GM18511 (cell line): ENCODE data around the gene TSPAN32.

Experiments
- ATAC-seq: cut with Tn5 transposase; IDR thresholded peaks from one replicate; pipeline ENCODE4 v1.9.1; 2021; ENCODE audit warnings: mild to moderate bottlenecking, moderate library complexity; ENCODE audit not compliant: unreplicated experiment

TSPAN32 gene

GRCh38 chr11:2301631-2302305, at the start of gene TSPAN32, which contains the start of gene C11orf21:
TSPAN32 (plus strand) TSS chr11:2302013; CDS start chr11:2302150, 137 bp downstream.
C11orf21 (minus strand) TSS chr11:2301918; CDS start chr11:2301808, 110 bp downstream.
- ATAC-seq: no peak

GRCh38 chr11:2252018-2252417, 49.8 kb upstream of the TSPAN32 start:
- ATAC-seq: no peak

- no peak for ATAC-seq
These were observed 45.4 kb upstream of the TSPAN32 start for GRCh38 chr11:2256293-2256913.

- no peak for ATAC-seq
These were observed 44.7 kb upstream of the TSPAN32 start for GRCh38 chr11:2256951-2257700.

- ATAC-seq: no peak
These were observed 43.0 kb upstream of the TSPAN32 start for GRCh38 chr11:2258501-2259465.

- no peak for ATAC-seq
These were observed 42.4 kb upstream of the TSPAN32 start for GRCh38 chr11:2259466-2259830.

GRCh38 chr11:2259897-2260451, 41.8 kb upstream of the TSPAN32 start:
- ATAC-seq: no peak

- no peak for ATAC-seq
These were observed 41.1 kb upstream of the TSPAN32 start for GRCh38 chr11:2260491-2261364.

- no peak for ATAC-seq
These were observed 40.2 kb upstream of the TSPAN32 start for GRCh38 chr11:2261436-2262230.

- ATAC-seq: no peak
These were observed 39.3 kb upstream of the TSPAN32 start for GRCh38 chr11:2262301-2263070.

- ATAC-seq: no peak
These were observed 38.7 kb upstream of the TSPAN32 start for GRCh38 chr11:2263071-2263565.

- no peak for ATAC-seq
These were observed 38.0 kb upstream of the TSPAN32 start for GRCh38 chr11:2263724-2264360.

GRCh38 chr11:2264366-2265053, 37.3 kb upstream of the TSPAN32 start:
- ATAC-seq: no peak

- ATAC-seq: peak; percentile 65
These were observed 36.4 kb upstream of the TSPAN32 start for GRCh38 chr11:2265396-2265795.

- no peak for ATAC-seq
These were observed 35.8 kb upstream of the TSPAN32 start for GRCh38 chr11:2265854-2266585.
